GM19240 (cell line): ENCODE measurements around the gene ADORA3.

ENCODE experiments used
- DNase-seq: peaks from one replicate; pipeline ENCODE4 v3.0.0; 2011; ENCODE audit warnings: low spot score; ENCODE audit not compliant: insufficient read length

ADORA3 gene

GRCh38 chr1:111475701-111476100 is 27.7 kb downstream of the ADORA3 start:
- DNase-seq, result no peak

DNA sequence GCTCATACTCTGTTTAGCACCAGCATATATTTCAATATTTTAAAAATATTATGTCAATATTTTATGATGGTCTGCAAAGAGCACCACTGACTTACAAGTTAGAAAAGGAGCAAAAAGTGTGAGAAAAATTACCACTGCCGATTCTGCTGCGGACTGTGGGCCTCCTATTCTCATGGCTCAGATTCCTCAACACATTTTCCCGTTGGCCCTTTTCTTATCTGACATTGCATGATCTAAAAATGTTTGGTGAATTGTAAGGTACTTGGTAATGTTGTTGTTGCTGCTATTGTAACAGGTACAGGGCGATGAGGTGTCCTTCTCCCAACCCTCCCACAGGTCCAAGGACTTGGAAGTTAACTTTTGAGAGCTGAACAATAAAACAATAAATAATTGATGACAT is 28.9 kb downstream of the ADORA3 start:
- DNase-seq, result no peak

- no peak for DNase-seq
Measured at GRCh38 chr1:111474106-111474505, 29.3 kb downstream of the ADORA3 start.

DNA sequence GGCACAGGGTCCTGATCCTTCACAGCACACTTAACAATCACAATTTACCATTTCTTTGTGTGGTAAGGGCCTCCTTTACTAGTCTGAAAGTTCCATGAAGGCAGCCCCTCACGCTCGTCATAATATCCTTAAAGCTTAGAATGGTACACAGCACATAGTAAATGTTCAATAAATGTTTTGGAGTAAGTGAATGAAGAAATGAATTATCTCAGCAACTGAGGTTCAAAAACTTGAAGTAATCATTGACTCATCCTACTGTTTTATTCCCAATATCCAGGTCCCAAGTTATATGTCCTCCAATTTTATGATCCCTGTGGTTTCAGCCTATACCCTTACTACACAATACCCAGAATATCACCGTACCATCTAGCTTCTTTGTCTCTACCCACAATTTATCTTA is 31.9 kb downstream of the ADORA3 start:
- no peak for DNase-seq

DNA sequence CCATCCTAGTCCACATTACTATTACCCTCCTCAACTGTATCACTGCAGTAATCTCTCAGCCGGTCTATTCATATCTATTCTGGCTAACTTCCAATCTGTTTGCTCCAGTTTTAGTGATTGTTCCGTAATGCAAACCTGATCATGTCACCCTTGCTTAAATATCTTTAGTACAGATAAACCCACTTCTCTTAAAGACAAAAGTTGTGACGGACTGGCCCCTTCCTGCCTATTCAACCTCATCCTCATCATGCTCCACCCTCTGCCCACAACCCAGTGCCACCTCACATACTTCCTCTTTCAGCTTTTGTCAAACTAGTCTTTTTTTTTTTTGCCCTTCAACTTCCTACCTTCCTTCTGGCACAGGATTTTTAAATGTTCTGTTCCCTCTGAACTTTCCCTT is 32.4 kb downstream of the ADORA3 start:
- DNase-seq, result no peak

- DNase-seq, result no peak
Measured at GRCh38 chr1:111470596-111470995, 32.8 kb downstream of the ADORA3 start.

- no peak for DNase-seq
Measured at GRCh38 chr1:111469539-111469938, 33.9 kb downstream of the ADORA3 start.

- DNase-seq, result no peak
Measured at GRCh38 chr1:111468717-111469100, 34.7 kb downstream of the ADORA3 start.

- no peak for DNase-seq
Measured at GRCh38 chr1:111467865-111468716, 35.3 kb downstream of the ADORA3 start.

DNA sequence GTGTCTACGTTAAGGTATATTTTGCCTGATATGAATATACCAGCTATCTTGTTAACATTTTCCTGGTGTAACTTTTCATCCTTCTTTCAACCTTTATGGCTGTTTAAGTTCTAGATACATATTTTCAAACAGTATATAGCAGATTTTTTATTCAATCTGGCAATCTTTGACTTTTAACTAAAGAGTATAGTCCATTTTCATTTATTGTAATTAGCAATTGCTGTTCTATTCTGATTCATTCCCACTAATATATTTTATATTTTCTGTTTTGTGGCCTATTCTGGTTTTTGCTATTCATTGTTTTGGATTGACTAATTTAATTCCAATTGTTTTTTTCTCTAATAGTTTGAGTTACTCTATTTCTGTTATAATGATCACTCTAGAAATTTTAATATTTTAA is 37.0 kb downstream of the ADORA3 start:
- DNase-seq, result no peak

GRCh38 chr1:111465754-111466153 is 37.7 kb downstream of the ADORA3 start:
- no peak for DNase-seq

DNA sequence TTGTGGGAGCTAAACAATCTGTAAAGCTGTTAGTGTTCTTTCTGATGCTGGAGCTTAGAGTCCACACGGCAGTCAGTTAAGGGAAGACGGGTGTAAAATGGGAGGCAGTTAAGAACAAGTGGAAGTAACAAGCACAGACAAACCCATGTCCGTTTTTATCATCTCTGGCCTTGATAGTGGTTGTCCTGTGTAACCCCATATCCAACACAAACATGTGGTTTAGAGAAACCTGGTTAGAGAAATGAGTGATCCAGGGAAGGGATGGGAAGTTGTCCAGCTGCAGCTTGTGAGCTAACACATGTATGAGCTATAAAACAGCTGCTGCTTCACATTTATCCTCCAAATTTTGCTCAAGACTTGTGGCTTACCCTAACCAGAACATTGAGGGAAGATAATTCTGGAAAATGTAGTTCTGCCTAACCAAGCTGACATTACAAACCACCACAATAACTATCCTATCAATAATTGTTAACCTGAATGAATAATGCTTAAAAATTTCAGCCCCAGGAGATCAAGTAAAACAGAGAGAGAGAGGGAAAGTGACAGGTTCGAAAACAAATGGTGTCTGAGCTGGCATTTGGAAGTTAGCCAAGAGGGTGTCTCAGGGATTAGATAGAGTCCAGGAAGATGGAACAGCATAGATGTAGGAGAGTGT is 40.3 kb downstream of the ADORA3 start:
- no peak for DNase-seq

- DNase-seq, result no peak
Measured at GRCh38 chr1:111462370-111463028, 40.9 kb downstream of the ADORA3 start.

DNA sequence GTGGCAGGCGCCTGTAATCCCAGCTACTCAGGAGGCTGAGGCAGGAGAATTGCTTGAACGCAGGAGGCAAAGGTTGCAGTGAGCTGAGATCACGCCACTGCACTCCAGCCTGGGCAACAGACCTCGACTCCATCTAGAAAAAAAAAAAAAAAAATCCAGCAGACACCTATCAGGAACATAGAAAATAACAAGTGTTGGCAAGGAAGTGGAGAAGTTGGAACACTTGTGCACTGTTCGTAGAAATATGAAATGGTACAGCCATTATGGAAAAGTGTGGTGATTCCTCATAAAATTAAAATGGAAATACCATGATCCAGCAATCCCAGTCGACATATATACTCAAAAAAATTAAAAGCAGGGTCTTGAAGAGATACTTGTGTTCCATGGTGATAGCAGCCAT is 41.7 kb downstream of the ADORA3 start:
- DNase-seq, result no peak

- DNase-seq, result no peak
Measured at GRCh38 chr1:111455642-111456031, 47.8 kb downstream of the ADORA3 start.

DNA sequence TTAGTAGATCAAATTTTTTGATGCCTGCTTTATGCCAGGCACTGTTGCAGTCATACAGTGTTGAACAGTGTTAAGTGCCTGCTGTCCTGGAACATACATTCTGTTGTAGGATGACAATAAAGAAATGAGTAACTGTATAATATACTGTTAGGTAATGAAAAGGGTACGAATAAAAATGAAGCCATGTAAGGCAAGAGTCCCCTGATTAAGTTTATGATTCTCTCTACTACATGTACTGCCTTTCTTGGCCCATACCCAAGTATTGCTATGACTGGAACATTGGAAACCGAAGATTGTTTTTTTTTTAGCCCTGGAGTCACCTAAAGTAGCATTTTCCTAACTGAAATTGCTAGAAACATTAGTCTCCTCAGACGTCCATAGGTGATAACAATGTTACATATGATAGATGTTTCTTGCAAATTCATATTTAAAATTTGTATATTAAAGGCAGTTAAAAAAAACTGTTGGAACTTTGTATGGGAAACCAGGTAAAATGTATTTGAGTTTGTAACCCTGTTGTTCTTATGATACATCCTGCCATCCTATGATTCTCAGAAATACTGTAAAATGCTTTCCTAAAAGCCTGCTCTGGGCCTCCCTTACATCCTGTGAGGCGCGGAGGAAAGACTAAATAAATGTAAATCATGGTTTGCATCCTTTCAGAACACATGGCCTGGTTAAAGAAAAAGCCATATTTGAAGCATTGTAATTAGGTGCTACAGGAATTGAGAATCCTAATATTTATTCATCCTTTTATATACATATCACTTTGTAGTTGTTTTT is 48.4 kb downstream of the ADORA3 start:
- no peak for DNase-seq

GRCh38 chr1:111453706-111454105 is 49.7 kb downstream of the ADORA3 start:
- no peak for DNase-seq

DNA sequence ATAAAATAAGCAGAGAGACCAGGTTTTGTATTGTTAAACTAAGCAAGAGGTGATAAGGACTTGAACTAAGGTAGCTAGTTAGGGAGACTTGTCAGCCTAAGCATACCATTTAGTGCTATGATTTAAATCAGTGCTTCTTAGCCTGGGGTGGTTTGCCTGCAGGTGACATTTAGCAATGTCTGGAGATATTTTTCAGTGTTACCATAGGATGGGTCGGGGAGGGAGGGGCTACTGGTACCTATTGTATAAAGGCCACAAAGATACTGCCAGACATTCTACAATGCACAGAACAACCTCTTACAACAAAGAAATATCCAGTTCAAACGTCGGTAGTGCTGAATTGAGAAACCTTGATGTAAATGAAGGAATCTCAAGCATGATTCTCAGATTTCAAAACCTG is 50.9 kb downstream of the ADORA3 start:
- DNase-seq, result no peak

GRCh38 chr1:111450185-111450584 is 53.2 kb downstream of the ADORA3 start:
- no peak for DNase-seq

- DNase-seq, result no peak
Measured at GRCh38 chr1:111449703-111450017, 53.8 kb downstream of the ADORA3 start.
